ENCODE data around the gene TSPAN14. TPM values are rescaled to one million over a fixed set of nuclear protein-coding genes. Genes with fewer than 3 reads are reported as not detected.

The TSPAN14 gene
- total RNA-seq, 4 donors from 2014 or later, result 56.1 to 105 (median 83.1) TPM

DNA sequence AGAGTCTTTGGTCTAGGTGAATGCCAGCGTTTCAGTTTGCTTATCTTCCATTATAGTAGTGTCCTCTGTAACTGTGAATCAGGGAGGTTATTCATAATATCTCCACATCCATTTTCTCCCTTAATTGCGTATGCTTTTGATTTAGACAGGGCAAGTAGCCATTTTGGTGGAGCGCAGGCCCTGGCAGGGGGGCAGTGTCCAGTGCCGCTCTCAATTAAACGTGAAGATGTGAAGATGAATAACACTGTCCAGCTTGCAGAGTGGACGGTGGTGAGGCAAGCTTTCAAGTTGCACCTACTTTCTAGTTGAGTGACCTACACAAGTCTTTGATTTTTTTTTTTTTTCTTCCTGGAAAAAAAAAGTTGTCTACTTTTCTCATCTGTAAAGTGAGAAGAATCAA lies 4.5 kb downstream of the TSPAN14 start:
- TF ChIP-seq, protein P1, sequence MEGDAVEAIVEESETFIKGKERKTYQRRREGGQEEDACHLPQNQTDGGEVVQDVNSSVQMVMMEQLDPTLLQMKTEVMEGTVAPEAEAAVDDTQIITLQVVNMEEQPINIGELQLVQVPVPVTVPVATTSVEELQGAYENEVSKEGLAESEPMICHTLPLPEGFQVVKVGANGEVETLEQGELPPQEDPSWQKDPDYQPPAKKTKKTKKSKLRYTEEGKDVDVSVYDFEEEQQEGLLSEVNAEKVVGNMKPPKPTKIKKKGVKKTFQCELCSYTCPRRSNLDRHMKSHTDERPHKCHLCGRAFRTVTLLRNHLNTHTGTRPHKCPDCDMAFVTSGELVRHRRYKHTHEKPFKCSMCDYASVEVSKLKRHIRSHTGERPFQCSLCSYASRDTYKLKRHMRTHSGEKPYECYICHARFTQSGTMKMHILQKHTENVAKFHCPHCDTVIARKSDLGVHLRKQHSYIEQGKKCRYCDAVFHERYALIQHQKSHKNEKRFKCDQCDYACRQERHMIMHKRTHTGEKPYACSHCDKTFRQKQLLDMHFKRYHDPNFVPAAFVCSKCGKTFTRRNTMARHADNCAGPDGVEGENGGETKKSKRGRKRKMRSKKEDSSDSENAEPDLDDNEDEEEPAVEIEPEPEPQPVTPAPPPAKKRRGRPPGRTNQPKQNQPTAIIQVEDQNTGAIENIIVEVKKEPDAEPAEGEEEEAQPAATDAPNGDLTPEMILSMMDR (IDR thresholded peaks at IDR 0.05; ENCODE audit: low read depth), result no peak

DNA sequence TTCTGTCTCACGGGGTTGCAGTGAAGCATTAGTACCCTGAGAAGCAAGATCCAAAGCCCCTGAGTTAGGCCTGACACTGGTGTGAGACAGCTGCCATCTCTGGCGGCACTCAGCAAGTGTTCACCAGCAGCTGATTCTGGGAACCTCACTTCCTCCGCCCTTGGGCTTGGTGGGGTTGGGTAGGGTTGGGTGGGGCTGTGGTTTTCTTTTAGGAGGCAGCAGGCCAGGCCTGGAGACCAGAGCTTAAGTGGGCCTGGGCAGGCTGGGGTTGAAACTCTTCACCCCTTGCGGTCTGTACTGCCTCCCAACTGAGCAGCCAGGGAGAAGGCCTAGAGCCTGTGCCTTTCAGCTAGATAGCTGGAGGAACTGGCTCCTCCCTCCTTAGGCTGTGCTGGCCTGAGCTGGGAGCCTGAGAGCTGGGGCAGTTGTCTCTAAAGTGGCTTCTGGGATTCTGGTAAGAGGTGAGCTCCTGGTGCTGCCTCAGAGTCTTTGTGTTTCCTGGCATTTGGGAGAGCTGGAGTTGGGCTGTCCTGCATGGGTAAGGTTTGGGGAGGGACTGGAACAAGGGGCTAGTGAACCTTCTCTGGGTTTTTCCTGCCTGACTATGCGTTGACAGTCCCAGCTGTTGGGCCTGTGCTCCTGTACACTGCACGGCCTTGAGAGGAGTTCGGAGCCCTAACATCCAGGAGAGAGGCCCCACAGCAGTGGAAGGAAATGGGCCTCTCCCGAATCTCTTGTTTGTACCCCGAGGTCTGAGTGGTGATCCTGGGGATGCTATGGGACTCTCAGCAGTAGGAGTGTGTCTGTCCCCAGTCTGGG lies 5.1 kb downstream of the TSPAN14 start:
- TF ChIP-seq, protein P1 (IDR thresholded peaks at IDR 0.05; ENCODE audit: low read depth), result no peak

DNA sequence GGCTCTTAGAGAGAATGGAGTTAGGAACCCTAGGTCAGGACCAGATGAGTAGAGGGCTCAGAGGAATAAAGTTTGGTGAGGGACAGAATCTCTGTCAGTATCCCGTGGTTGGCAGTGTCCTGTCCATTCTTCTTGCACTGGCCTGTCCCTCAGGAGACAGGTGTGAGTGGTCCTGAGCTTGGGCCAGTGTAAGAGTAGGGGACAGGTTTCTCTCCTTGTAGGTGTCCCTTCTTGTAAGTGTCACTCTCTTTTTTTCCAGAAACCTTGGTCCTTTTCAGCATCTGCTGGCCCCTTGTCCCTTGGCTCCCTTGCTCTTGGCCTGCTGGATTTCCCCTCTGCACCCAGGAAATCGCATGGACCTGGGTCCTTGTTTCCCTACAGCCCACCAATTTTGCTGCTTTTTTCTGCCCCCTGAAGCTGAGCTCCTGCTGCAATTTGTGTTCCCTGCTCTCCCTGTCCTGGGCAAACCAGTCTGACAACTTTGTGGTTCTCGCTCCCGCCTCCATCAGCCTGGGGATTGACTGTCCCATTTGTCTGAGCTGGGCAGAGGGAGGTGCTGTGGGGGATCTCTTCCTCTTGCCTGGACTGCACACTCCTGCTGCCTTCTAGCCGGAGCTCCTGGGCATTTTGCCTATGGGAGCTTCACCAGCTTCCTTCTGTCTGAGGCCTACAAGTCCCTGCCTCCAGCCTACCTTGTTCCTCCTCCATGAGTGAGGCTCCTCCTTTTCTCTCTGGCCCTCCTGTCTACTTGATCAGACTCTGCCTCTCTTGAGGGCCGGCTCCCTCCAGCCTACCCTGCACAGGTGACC lies 6.5 kb downstream of the TSPAN14 start:
- TF ChIP-seq, protein P1 (IDR thresholded peaks at IDR 0.05; ENCODE audit: low read depth), result no peak

DNA sequence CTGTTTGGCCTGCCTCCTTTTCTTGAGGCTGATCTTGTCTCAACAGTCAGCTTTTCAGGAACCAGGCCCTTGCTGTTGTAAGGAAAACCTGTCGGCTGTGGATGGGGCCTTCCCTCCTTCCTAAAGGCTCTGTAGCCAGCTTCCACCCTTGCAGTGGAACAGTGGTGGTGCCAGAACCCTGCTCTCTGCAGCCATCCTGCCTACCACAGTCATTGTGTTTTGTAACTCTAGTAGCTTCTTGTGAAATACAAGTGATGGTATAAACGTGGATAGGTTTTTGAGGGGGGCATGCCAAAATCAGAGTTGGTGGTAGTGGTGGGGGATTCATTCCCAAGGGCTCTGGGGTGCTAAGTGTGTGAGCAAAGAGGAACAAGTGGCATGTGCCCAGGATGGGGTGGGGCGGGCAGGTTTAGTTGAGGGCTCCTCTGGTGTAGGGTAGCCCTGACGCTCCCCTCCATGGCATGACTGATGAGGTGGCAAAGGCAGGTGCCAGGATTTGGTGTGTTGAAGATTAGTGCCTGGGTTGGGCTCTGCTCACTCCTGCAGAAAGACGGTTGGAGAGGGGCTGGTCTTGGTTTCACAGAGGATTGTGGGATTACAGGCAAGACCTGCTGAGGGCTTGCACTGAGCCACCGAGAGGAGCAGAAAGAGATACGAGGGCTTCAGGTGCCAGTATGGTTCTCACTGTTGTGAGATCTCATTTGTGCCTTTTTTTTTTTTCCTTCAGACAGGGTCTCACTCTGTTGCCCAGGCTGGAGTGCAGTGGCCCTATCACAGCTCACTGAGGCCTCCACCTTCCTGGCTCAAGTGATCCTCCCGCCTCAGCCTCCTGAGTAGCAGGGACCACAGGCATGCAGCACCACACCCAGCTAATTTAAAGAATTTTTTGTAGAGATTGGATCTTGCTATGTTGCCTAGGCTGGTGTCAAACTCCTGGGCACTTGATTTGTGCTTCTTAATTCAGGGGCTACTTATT lies 7.4 kb downstream of the TSPAN14 start:
- TF ChIP-seq, protein P1 (IDR thresholded peaks at IDR 0.05; ENCODE audit: low read depth), result no peak

DNA sequence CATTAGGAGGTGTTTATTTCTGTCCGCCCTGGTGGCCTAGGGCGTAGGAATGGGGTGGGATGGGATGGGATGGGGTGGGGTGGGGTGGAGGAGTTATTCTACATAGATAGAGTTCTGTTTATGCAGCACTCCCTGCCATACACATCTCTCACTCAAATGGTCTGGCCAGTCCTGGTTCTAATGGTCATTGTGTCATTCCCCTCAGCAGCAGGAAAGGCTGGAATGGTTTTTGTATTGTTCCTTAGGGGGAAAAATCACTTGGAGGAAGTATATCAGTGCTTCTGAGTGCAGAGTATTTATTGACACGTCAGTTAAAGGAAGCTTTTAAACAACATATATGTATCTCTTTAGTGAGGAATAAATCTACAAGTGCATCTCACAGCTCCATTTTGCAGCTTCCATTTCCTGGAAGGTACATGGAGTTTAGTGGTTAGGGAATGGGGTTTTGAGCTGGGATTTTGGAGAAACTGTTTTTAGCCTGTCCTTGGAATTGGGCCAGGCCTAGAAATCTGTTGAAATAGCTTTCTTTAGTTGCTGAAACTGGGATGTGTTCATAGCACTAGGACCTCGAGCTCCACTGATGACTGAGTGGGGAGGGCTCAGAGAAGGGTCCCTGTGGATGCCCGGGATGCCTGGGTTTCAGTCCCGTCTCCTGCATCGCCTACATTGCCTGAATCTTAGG lies 8.3 kb downstream of the TSPAN14 start:
- TF ChIP-seq, protein P1 (IDR thresholded peaks at IDR 0.05; ENCODE audit: low read depth), result no peak

DNA sequence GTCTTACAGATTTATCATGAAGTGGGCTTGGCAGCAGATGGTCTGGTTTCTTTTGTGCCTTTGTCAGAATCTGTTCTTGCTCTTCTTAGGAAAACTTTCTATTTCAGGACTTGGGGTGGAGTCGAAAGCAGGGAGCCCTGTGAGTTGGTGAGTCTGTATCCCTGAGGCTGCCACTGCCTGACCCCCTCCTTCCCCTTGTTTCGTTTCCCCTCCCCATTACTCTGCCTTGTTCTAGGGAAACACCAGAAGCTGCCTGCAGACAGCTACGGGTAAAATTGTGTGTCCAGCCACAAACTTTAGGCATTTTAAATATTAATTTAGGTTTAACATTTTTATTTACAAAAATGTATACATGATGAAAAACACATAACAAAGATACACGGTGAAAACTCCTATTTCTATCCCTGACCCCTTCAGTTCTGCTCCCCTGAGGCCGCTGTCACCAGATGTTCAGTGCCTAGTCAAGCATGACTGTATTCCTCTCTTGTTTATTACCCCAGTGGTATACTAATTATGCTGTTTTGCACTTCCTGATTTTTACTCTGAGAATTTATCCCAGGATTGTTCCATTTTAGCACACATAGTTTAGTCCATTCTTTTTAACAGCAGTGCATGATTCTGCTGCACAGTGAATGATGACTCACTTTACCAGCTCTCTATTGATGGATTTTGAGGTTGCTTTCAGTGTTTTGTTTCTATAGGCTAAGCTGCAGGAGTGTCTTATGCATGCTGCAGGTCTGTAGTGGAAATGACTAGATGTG lies 9.1 kb downstream of the TSPAN14 start:
- TF ChIP-seq, protein P1 (IDR thresholded peaks at IDR 0.05; ENCODE audit: low read depth), result no peak

Data from subcutaneous adipose tissue (tissue), 4 donors.